Measurements from ENCODE around the gene GLE1. TPM values are rescaled to one million over a fixed set of nuclear protein-coding genes. Genes with fewer than 3 reads are reported as not detected.

The GLE1 gene
- total RNA-seq, 2 experiments from 2014 or later: 52.5 to 54.4 TPM

DNA sequence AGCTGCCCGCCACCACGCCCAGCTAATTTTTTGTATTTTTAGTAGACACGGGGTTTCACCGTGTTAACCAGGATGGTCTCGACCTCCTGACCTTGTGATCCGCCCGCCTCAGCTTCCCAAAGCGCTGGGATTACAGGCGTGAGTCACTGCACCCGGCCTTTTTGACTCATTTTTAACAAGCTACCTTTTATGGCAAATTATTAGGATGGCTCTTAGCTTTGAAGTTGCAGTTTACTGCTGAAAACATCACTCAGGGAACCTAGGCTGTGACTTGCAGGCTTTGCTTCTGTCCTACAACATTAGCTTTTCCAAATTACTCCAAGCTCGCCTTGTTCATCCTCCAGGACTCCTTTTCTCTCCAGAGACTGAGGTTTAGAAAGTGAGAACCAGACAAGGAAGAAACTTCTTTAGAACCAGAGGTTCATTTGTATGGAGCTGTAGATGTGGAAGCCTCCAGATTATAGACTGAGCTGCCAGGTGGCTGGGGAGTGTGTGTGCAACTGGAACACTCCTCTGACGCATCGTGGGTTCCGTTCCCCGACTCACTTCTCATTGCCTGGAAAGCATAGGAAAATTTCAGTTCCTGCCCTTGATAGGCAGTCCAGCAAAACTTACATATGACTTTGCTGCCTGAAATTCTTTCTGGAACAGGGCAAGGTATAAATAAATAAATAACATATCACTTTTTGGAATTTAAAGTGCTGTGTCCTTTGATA, 24.1 kb downstream of the GLE1 start:
- ATAC-seq (no peak), DNase-seq (no peak)
- intact Hi-C loops (cut with DNase I, micrococcal nuclease): no loop called here
- ChIA-PET POLR2A (no interaction called here), CTCF (interaction anchor here (0.7 to 1.2 kb wide), 2 partner anchors 10 to 161 kb away, joined by 3 to 4 read pairs; no protein-coding TSS in a partner anchor)
- no peaks in the 10 kb centered on the region for H3K27me3 Mint-ChIP-seq
- no peak overlapping the region for H3K4me3 Mint-ChIP-seq
- peaks cover 49% of the 10 kb centered on the region for H3K36me3 Mint-ChIP-seq (ENCODE audit: low read depth)
- H3K9me3 Mint-ChIP-seq (ENCODE audit: low read depth): no peaks in the 10 kb centered on the region
- H3K4me1 Mint-ChIP-seq: no peaks in the 10 kb centered on the region
- H3K27ac Mint-ChIP-seq: no peak overlapping the region

DNA sequence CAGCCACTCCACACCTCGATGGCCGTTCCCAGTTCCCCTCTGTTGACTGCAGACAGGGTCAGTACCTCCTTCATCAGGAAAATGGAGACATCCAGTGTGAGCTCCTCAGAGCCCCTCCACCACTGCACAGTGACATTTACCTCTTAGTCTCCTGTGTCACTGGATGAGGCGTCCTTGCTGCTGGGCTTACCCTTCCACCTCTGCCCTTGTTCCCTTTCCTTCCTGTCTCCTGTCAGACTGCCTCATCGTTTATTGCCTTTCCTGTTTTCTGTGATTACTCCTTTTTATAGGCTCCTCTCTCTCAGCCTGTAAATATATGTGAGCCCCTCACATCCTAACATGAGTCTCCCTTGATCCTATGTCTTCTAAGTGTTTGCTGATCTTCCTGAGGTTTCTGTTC, 24.7 kb downstream of the GLE1 start:
- no peak for DNase-seq
- H3K27ac Mint-ChIP-seq: no peak overlapping the region
- H3K36me3 Mint-ChIP-seq (ENCODE audit: low read depth): peaks cover 52% of the 10 kb centered on the region
- ChIA-PET CTCF (interaction anchor here (1.2 kb wide), 1 partner anchor 161 kb away, joined by 4 read pairs; no protein-coding TSS in a partner anchor), POLR2A (no interaction called here)
- intact Hi-C loops (cut with DNase I, micrococcal nuclease): no loop called here
- no peaks in the 10 kb centered on the region for H3K4me1 Mint-ChIP-seq
- no peak overlapping the region for H3K4me3 Mint-ChIP-seq
- no peaks in the 10 kb centered on the region for H3K27me3 Mint-ChIP-seq
- no peaks in the 10 kb centered on the region for H3K9me3 Mint-ChIP-seq (ENCODE audit: low read depth)
- no peak for ATAC-seq

DNA sequence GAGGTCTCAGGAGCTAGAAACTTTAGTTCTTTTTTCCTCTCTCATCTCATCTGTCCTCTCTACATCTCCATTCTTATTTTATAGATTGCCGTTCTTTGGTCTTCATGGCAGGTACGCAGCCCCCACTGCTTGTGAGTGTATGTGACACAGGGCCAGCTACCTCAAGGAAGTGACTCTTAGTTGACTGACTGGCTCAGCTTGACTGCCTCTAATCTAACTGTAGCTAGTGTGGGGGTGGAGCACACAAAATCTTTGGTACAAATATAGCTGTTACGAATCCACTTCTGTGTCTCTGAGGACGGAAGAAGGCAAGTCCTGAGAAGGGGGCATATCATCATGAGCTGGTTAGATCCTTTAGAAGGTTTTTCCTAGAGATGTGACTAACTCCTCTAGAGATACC, 28.1 kb downstream of the GLE1 start:
- Mint-ChIP-seq H3K9me3 (ENCODE audit: low read depth) (no peaks in the 10 kb centered on the region), H3K4me1 (no peaks in the 10 kb centered on the region), H3K4me3 (no peak overlapping the region), H3K36me3 (ENCODE audit: low read depth) (peaks cover 52% of the 10 kb centered on the region), H3K27me3 (no peaks in the 10 kb centered on the region), H3K27ac (peak overlapping the region; percentile 9)
- CTCF ChIA-PET: interaction anchor here (0.7 to 1.6 kb wide), 3 partner anchors 18 to 331 kb away, joined by 3 read pairs; no protein-coding TSS in a partner anchor
- ATAC-seq (no peak), DNase-seq (no peak)
- intact Hi-C loops (cut with DNase I, micrococcal nuclease): no loop called here
- POLR2A ChIA-PET: interaction anchor here (0.6 to 0.7 kb wide), 2 partner anchors 64 to 68 kb away, joined by 3 to 5 read pairs; no protein-coding TSS in a partner anchor

DNA sequence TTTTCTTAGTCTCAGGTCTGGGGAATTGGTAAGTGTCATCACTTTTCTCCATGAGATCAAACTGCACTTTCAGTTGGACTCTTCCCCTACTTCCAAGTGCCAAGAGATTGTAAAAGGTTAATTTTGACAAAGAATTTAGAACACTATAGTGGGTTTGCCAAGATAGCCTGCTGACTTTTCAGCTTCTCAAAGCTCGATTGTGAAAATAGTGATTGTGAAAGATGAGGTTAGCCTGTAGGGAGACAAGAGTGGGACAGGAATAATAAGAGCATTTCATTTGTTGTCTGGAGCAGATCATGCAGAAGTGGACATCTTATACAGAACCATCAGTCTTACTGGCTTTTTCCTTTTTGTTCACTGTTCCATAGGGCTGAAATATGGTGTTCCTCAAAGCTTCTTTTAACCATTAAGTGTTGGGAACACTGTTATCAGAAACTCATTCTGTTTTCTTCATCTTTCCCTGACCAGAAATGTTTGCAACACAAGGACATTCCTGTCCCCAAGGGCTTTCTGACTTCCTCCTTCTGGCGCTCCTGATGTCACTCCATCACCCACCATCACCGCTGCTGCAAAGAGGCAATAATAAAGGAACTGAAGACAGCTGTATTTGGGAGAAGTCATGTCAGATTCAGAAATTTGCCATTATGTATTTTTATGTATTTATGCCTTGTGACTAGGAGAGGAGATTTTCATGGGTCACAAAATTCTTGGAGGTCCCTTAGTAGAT, 36.3 kb downstream of the GLE1 start:
- H3K4me3 Mint-ChIP-seq: no peak overlapping the region
- CTCF ChIA-PET: interaction anchor here (1.0 to 2.5 kb wide), 3 partner anchors 10 to 120 kb away, joined by 3 to 8 read pairs (median 3); partner anchors contain the start of genes CERCAM and SPTAN1
- ATAC-seq: no peak

DNA sequence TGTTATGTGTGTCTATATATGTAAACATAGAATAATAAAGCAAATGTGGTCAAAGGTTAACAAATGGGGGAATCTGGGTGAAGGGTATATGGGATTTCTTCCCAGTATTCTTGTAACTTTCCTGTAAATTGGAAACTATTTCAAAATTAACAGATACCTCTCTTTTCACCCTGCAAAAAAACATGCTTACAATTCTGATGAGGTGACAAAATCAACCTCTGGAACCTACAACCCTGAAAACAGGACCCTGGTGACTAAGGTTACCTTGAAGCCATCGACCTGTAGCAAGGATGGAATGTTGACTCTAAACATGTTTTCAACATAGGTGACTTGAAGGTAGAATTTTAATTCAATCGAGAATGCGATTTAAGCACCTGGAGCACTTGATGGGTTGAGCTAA, 42.0 kb downstream of the GLE1 start:
- ATAC-seq (no peak), DNase-seq (no peak)
- ChIA-PET POLR2A (interaction anchor here (0.7 to 1.2 kb wide), 2 partner anchors 12 to 36 kb away, joined by 3 to 8 read pairs; no protein-coding TSS in a partner anchor), CTCF (interaction anchor here (1.1 kb wide), 1 partner anchor 9 kb away, joined by 3 read pairs; no protein-coding TSS in a partner anchor)
- H3K27ac Mint-ChIP-seq: no peak overlapping the region
- H3K9me3 Mint-ChIP-seq (ENCODE audit: low read depth): no peaks in the 10 kb centered on the region
- peaks cover 21% of the 10 kb centered on the region for H3K4me1 Mint-ChIP-seq
- H3K36me3 Mint-ChIP-seq (ENCODE audit: low read depth): peaks cover 9% of the 10 kb centered on the region
- H3K4me3 Mint-ChIP-seq: no peak overlapping the region
- no peaks in the 10 kb centered on the region for H3K27me3 Mint-ChIP-seq
- intact Hi-C loops (cut with DNase I, micrococcal nuclease): no loop called here

More for the DNA sequence above, 36.3 kb downstream of the GLE1 start:
- no peak overlapping the region for H3K27ac Mint-ChIP-seq
- POLR2A ChIA-PET: interaction anchor here (0.7 to 0.8 kb wide), 2 partner anchors 10 to 1227 kb away, joined by 3 to 4 read pairs; no protein-coding TSS in a partner anchor
- H3K9me3 Mint-ChIP-seq (ENCODE audit: low read depth): no peaks in the 10 kb centered on the region
- H3K36me3 Mint-ChIP-seq (ENCODE audit: low read depth): peaks cover 49% of the 10 kb centered on the region
- peaks cover 5% of the 10 kb centered on the region for H3K4me1 Mint-ChIP-seq
- no peak for DNase-seq
- no peaks in the 10 kb centered on the region for H3K27me3 Mint-ChIP-seq
- intact Hi-C loops (cut with DNase I, micrococcal nuclease): no loop called here

DNA sequence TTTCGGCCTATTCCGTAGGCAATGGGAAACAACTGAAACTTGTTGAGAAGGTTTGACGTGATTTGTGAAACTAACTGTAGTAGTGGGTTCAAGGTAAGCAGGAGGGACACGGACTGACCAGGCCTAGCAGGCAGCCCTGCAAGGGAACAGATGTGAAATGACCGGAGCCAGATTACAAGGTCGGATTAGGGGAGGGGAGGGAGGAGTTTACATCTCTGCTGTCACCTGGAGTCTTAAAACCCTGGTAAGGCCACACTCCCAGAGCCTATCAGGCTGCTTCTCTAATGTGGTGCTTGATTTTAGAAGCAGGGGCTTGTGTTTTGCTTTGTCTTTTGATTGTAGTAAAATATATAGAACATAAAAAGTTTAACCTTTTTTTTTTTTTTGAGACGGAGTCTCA, 44.4 kb downstream of the GLE1 start:
- no peak for ATAC-seq
- H3K9me3 Mint-ChIP-seq (ENCODE audit: low read depth): no peaks in the 10 kb centered on the region
- peaks cover 26% of the 10 kb centered on the region for H3K4me1 Mint-ChIP-seq
- no peak for DNase-seq
- intact Hi-C loops (cut with DNase I, micrococcal nuclease): no loop called here
- POLR2A ChIA-PET: no interaction called here
- H3K27me3 Mint-ChIP-seq: no peaks in the 10 kb centered on the region
- no peaks in the 10 kb centered on the region for H3K36me3 Mint-ChIP-seq (ENCODE audit: low read depth)
- no peak overlapping the region for H3K4me3 Mint-ChIP-seq
- CTCF ChIA-PET: interaction anchor here (0.7 kb wide), 1 partner anchor 68 kb away, joined by 3 read pairs; no protein-coding TSS in a partner anchor
- no peak overlapping the region for H3K27ac Mint-ChIP-seq

DNA sequence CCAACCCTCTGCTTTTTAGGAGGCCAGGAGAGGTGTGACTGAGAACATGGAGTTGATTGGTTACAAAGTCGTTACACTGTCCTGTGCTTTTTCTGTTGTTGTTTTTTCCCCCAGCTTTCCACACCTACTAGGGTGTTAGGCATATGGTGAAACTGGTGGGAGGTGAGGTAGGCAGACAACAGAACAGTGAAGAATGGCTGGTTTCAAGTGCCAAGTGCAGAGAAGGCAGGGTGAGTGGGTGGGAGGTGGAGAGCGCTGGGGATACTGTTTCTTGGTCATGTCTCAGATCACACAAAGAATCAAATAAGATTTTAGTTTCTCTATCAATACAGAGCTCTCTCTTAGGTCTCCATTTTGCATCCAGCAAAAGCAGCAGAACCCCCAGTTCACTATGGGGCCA, 45.7 kb downstream of the GLE1 start:
- H3K4me3 Mint-ChIP-seq: no peak overlapping the region
- CTCF ChIA-PET: interaction anchor here (0.6 to 2.6 kb wide), 9 partner anchors 9 to 255 kb away, joined by 3 to 8 read pairs (median 3); no protein-coding TSS in a partner anchor
- H3K4me1 Mint-ChIP-seq: peaks cover 26% of the 10 kb centered on the region
- no peaks in the 10 kb centered on the region for H3K9me3 Mint-ChIP-seq (ENCODE audit: low read depth)
- H3K27me3 Mint-ChIP-seq: no peaks in the 10 kb centered on the region
- POLR2A ChIA-PET: interaction anchor here (0.6 to 1.7 kb wide), 8 partner anchors 8 to 478 kb away, joined by 3 to 6 read pairs (median 3); partner anchors contain the start of genes GLE1, SH3GLB2 and URM1
- H3K36me3 Mint-ChIP-seq (ENCODE audit: low read depth): no peaks in the 10 kb centered on the region
- peak overlapping the region; percentile 84 for H3K27ac Mint-ChIP-seq
- ATAC-seq: peak; percentile 40
- peak; percentile 77 for DNase-seq
- intact Hi-C loops (cut with DNase I, micrococcal nuclease): loop anchor here (1.0 to 5.0 kb wide), 8 partner anchors 37 to 568 kb away; partner anchors contain the start of genes EEIG1 (in 1 of the 2), KYAT1 (in 1 of the 2), LRRC8A (in 1 of the 2) and NAIF1 (in 1 of the 2)

DNA sequence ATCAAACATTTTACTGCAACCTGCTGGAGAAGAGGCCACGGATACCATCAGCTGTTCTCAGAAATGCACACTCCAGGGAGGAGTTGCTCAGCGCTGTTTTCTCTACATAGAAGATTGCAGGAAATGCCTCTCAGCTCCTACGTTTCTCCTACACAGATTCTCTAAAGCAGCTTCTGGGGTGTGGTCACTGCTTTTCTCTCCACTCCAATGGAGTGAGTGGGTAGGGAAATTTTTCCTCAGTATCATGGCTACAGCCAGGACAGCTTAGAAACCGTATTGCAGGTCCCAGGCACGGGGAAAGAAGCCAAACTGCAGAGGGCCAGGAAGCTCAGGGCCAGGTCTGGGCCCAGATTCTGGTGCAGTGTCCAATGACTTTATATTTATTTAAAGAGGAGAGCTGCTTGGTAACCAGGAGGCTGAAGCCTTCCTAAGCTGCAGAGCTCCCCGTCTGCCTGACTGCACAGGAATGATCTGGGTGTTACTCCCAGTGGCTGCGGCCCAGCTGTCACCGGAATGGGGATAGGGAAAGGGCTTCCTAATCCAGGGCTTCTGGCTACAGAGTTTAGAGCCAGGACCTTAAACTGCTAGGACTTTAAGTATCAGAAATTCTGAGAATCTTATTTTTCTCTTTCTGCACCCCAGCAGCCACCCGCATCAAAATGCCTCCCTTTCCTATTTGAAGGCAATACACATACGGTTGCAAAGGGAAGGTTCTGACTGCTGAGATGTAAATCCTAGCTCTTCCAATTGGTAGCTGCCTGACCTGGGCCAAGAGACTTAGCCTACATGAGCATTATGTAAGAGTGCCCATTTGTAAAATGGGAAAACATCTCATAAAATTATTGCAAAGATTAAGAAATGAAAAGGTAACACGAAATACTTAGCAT, 46.5 kb downstream of the GLE1 start:
- Mint-ChIP-seq H3K4me1 (peaks cover 26% of the 10 kb centered on the region), H3K27me3 (no peaks in the 10 kb centered on the region), H3K9me3 (ENCODE audit: low read depth) (no peaks in the 10 kb centered on the region), H3K27ac (peak overlapping the region; percentile 97), H3K36me3 (ENCODE audit: low read depth) (no peaks in the 10 kb centered on the region), H3K4me3 (no peak overlapping the region)
- POLR2A ChIA-PET: interaction anchor here (0.6 to 1.7 kb wide), 9 partner anchors 8 to 477 kb away, joined by 3 to 7 read pairs (median 3); partner anchors contain the start of genes GLE1, SH3GLB2 and URM1
- intact Hi-C loops (cut with DNase I, micrococcal nuclease): loop anchor here (1.0 to 5.0 kb wide), 8 partner anchors 36 to 569 kb away; partner anchors contain the start of genes EEIG1 (in 1 of the 2), KYAT1 (in 1 of the 2), LRRC8A (in 1 of the 2) and NAIF1 (in 1 of the 2)
- ATAC-seq: no peak
- peak; percentile 25 for DNase-seq
- CTCF ChIA-PET: interaction anchor here (0.6 to 2.6 kb wide), 9 partner anchors 9 to 444 kb away, joined by 3 to 8 read pairs (median 3); no protein-coding TSS in a partner anchor

DNA sequence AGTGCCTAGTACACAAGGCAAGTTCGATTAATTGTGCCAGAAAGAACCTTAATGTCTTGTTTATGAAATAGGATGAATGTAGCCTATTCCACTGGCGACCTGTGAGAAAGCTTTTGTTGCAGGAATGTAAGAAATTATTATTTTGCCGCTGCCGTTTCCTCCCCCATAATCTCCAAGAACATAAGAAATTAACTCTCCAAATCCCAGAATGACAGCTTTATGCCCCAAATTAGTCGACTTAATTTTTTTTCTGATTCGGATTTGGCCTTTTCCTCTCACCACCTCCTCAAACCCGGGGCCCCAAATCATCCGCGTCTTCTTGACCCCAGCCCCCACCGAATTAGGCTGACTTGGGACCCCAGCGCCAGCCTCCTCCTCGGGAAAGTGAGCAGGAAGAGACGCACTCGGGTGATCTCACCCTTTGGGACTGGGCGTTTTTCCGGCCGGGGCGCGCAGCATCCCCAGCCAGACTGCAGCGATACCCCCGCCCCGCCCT, 47.2 kb downstream of the GLE1 start:
- POLR2A ChIA-PET: interaction anchor here (0.8 to 2.2 kb wide), 4 partner anchors 47 to 476 kb away, joined by 3 to 13 read pairs (median 5); partner anchors contain the start of genes GLE1 and SH3GLB2
- Mint-ChIP-seq H3K36me3 (ENCODE audit: low read depth) (no peaks in the 10 kb centered on the region), H3K4me3 (no peak overlapping the region), H3K9me3 (ENCODE audit: low read depth) (no peaks in the 10 kb centered on the region), H3K27ac (peak overlapping the region; percentile 97), H3K27me3 (no peaks in the 10 kb centered on the region), H3K4me1 (peaks cover 29% of the 10 kb centered on the region)
- DNase-seq: no peak
- ATAC-seq: no peak
- CTCF ChIA-PET: interaction anchor here (1.1 to 2.6 kb wide), 3 partner anchors 10 to 47 kb away, joined by 4 to 8 read pairs (median 4); partner anchors contain the start of gene GLE1
- intact Hi-C loops (cut with DNase I, micrococcal nuclease): loop anchor here (1.0 to 5.0 kb wide), 24 partner anchors 36 to 569 kb away; partner anchors contain the start of genes ODF2 (in 2 of the 2), URM1 (in 2 of the 2), ZDHHC12 (in 2 of the 2) and BBLN (in 1 of the 2)

Data from activated CD4-positive, alpha-beta T cell treated with anti-CD3 and anti-CD28 coated beads for 36 hours (primary cell).